CD14-positive monocyte (primary cell): ENCODE measurements around the gene TCP10L. TPM values are rescaled to one million over a fixed set of nuclear protein-coding genes. Genes with fewer than 3 reads are reported as not detected.
"Not testable (repeated sequence)": the region's sequence is repeated elsewhere in the genome, so short reads cannot be mapped to it uniquely, and the experiment has no call there.

Source experiments
- DNase-seq, 3 donors: peaks; one replicate each; pipeline ENCODE4 v3.0.0-alpha.2; 2011 to 2022
- H2AFZ ChIP-seq: 2 replicates; pipeline ENCODE4 v1.6.0; 2012; ENCODE audit warnings: mild to moderate bottlenecking, low read depth, low read length, inconsistent platforms; ENCODE audit not compliant: insufficient read depth, poor library complexity, severe bottlenecking
- H3K27ac ChIP-seq, 2 donors: 1 replicate in 1 of 2; 2 replicates in 1 of 2; pipeline ENCODE4 v1.5.1; 2012 to 2013; ENCODE audit warnings: low read length in 2 of 2, control low read depth in 1 of 2, inconsistent platforms in 1 of 2, low read depth in 1 of 2, mild to moderate bottlenecking in 1 of 2
- H3K27me3 ChIP-seq, 2 donors: one replicate each; pipeline versions ENCODE4 v1.6.0 to v1.6.1; 2011 to 2013; ENCODE audit warnings: low read length in 2 of 2; ENCODE audit not compliant: control insufficient read depth in 2 of 2, insufficient read depth in 2 of 2
- H3K36me3 ChIP-seq, 2 donors: replicated peaks in 1 of 2; 1 replicate in 1 of 2; 2 replicates in 1 of 2; pipeline versions ENCODE4 v1.5.1 to v1.6.1; 2012 to 2013; ENCODE audit warnings: low read length in 2 of 2, control low read depth in 1 of 2, inconsistent platforms in 1 of 2, mild to moderate bottlenecking in 1 of 2; ENCODE audit not compliant: insufficient read depth in 2 of 2, control insufficient read depth in 1 of 2
- H3K4me1 ChIP-seq, 2 donors: 1 replicate in 1 of 2; 2 replicates in 1 of 2; pipeline versions ENCODE4 v1.5.1 to v1.6.1; 2012 to 2013; ENCODE audit warnings: low read length in 2 of 2, control low read depth in 1 of 2, inconsistent platforms in 1 of 2, mild to moderate bottlenecking in 1 of 2, moderate library complexity in 1 of 2; ENCODE audit not compliant: insufficient read depth in 2 of 2, control insufficient read depth in 1 of 2
- H3K4me2 ChIP-seq: replicated peaks from 2 replicates; pipeline ENCODE3; 2012; ENCODE audit warnings: low read length, moderate library complexity, mild to moderate bottlenecking; ENCODE audit not compliant: poor library complexity, severe bottlenecking; ENCODE audit errors: extremely low read depth
- H3K4me3 ChIP-seq, 3 experiments: fragments of 200-600 bp in 1 of 3; sonication (generic) in 1 of 3; replicated peaks in 1 of 3; 1 replicate in 2 of 3; 2 replicates in 1 of 3; pipeline ENCODE4 v1.5.1; 2011 to 2013; ENCODE audit warnings: low read length in 3 of 3, mild to moderate bottlenecking in 3 of 3, control low read depth in 2 of 3, low read depth in 2 of 3, inconsistent platforms in 1 of 3, moderate library complexity in 1 of 3
- H3K79me2 ChIP-seq: 2 replicates; pipeline ENCODE4 v1.6.0; 2012; ENCODE audit warnings: mild to moderate bottlenecking, control low read depth, inconsistent platforms, low read length, moderate library complexity; ENCODE audit not compliant: insufficient read depth
- H3K9ac ChIP-seq: 2 replicates; pipeline ENCODE4 v1.6.0; 2017; ENCODE audit warnings: low read length, mild to moderate bottlenecking; ENCODE audit not compliant: insufficient read depth, poor library complexity, severe bottlenecking
- H3K9me3 ChIP-seq, 2 donors: replicated peaks in 1 of 2; 1 replicate in 1 of 2; 2 replicates in 1 of 2; pipeline versions ENCODE4 v1.5.1 to v1.6.1; 2012 to 2013; ENCODE audit warnings: low read length in 2 of 2, control low read depth in 1 of 2; ENCODE audit not compliant: control insufficient read depth in 1 of 2, insufficient read depth in 1 of 2
- H4K20me1 ChIP-seq: 2 replicates; pipeline ENCODE4 v1.6.0; 2012; ENCODE audit warnings: mild to moderate bottlenecking, low read length, control low read depth, moderate library complexity; ENCODE audit not compliant: insufficient read depth
- H3K27ac Mint-ChIP-seq, 7 donors: one replicate each; pipeline ENCODE4 v1.8.0; 2020; ENCODE audit warnings: mild to moderate bottlenecking in 7 of 7, mixed read lengths in 7 of 7, moderate library complexity in 6 of 7, inconsistent platforms in 2 of 7
- H3K27me3 Mint-ChIP-seq, 3 donors: one replicate each; pipeline ENCODE4 v1.8.0; 2021 to 2022; ENCODE audit warnings: low read depth in 3 of 3, mild to moderate bottlenecking in 3 of 3, mixed read lengths in 3 of 3, moderate library complexity in 3 of 3, inconsistent platforms in 1 of 3
- H3K36me3 Mint-ChIP-seq, 2 donors: one replicate each; pipeline ENCODE4 v1.8.0; 2020; ENCODE audit warnings: mixed read lengths in 2 of 2, inconsistent platforms in 1 of 2, mild to moderate bottlenecking in 1 of 2
- H3K4me1 Mint-ChIP-seq: one replicate; pipeline ENCODE4 v1.8.0; 2020; ENCODE audit warnings: mild to moderate bottlenecking, mixed read lengths
- H3K4me3 Mint-ChIP-seq, 2 donors: one replicate each; pipeline ENCODE4 v1.8.0; 2020; ENCODE audit warnings: mild to moderate bottlenecking in 2 of 2, mixed read lengths in 2 of 2, moderate library complexity in 1 of 2
- H3K9me3 Mint-ChIP-seq, 7 donors: one replicate each; pipeline ENCODE4 v1.8.0; 2020 to 2022; ENCODE audit warnings: mixed read lengths in 7 of 7, mild to moderate bottlenecking in 6 of 7, moderate library complexity in 6 of 7, inconsistent platforms in 2 of 7
- CTCF ChIP-seq: fragments of 200-600 bp; IDR thresholded peaks from one replicate; pipeline ENCODE4 v1.8.0; 2022; ENCODE audit warnings: antibody characterized with exemption, mild to moderate bottlenecking
- WGBS: methylation state at CpG from one replicate; pipeline ENCODE4 v1.1.5; 2013; ENCODE audit warnings: missing lambda C conversion rate; ENCODE audit not compliant: insufficient coverage; 5-methylcytosine and 5-hydroxymethylcytosine counted together
- intact Hi-C, 2 donors: fragments of 100-400 bp; cut with micrococcal nuclease; formaldehyde crosslinking; loops; one replicate each; pipeline versions ENCODE4 v1.15.0 to v1.15.1; 2023
- polyA plus RNA-seq, 3 donors: library from polyadenylated mRNA; depleted of rRNA in 1 of 3; unstranded in 2 of 3; stranded (reverse) in 1 of 3; fragments of 300-500 nt in 2 of 3; fragments of >200 nt in 1 of 3; fragmentation: Illumina TruSeq in 2 of 3; gene quantifications; 1 replicate in 2 of 3; 2 replicates in 1 of 3; pipeline ENCODE4 v1.2.3, GENCODE V29; 2012 to 2021

Gene TCP10L
- polyA plus RNA-seq, 3 donors = 0.07 to 0.41 (median 0.12) TPM

GRCh38 chr21:32562426-32562825, 22.9 kb downstream of the TCP10L start:
- intact Hi-C loops = loop anchor here in 1 of 2 donors (5.0 kb wide), 1 partner anchor 150 kb away; the partner anchor contains the start of gene EVA1C
- TF ChIP-seq CTCF = no peak
- H3K27me3 ChIP-seq = no peaks in the 10 kb centered on the region
- H3K9me3 ChIP-seq = no peaks in the 10 kb centered on the region
- H3K4me3 ChIP-seq = no peak overlapping the region
- WGBS = 76% methylated on average over 4 of the region's 5 CpGs
- peaks cover 0 to 2% (median 2%) of the 10 kb centered on the region in 3 donors for H3K27me3 Mint-ChIP-seq
- no peak for DNase-seq
- no peaks in the 10 kb centered on the region for H3K4me1 Mint-ChIP-seq
- no peak overlapping the region for H3K4me3 Mint-ChIP-seq
- H3K9me3 Mint-ChIP-seq = peaks cover 4 to 13% (median 9%) of the 10 kb centered on the region in 7 donors
- H3K9ac ChIP-seq = no peak overlapping the region
- no peak overlapping the region for H2AFZ ChIP-seq
- no peaks in the 10 kb centered on the region for H3K79me2 ChIP-seq
- H4K20me1 ChIP-seq = no peaks in the 10 kb centered on the region
- no peak overlapping the region for H3K27ac ChIP-seq
- no peaks in the 10 kb centered on the region for H3K36me3 Mint-ChIP-seq
- no peaks in the 10 kb centered on the region for H3K36me3 ChIP-seq
- no peak overlapping the region for H3K27ac Mint-ChIP-seq
- no peak overlapping the region for H3K4me2 ChIP-seq
- no peaks in the 10 kb centered on the region for H3K4me1 ChIP-seq

GRCh38 chr21:32561476-32561875, 23.8 kb downstream of the TCP10L start:
- H3K79me2 ChIP-seq, H3K4me3 Mint-ChIP-seq, H3K27me3 Mint-ChIP-seq, H3K4me1 Mint-ChIP-seq, H3K27ac Mint-ChIP-seq, H3K9ac ChIP-seq, H3K27ac ChIP-seq, DNase-seq, H3K4me3 ChIP-seq, H3K36me3 ChIP-seq, H4K20me1 ChIP-seq, H3K27me3 ChIP-seq, H3K4me1 ChIP-seq, H3K9me3 ChIP-seq, H3K4me2 ChIP-seq, H3K36me3 Mint-ChIP-seq, H2AFZ ChIP-seq: not testable (repeated sequence)
- no CpG with 5 or more reads among the region's 1 CpG for WGBS
- intact Hi-C loops = loop anchor here in 1 of 2 donors (5.0 kb wide), 1 partner anchor 149 kb away; the partner anchor contains the start of gene EVA1C
- H3K9me3 Mint-ChIP-seq = peaks cover 4 to 13% (median 9%) of the 10 kb centered on the region in 7 donors
